IMR-90 (cell line): ENCODE results near the gene PTBP1.

Source experiments
- CTCF ChIP-seq: conservative IDR thresholded peaks from 2 replicates; pipeline ENCODE4 v1.5.1; 2012; ENCODE audit warnings: mild to moderate bottlenecking, low read depth, low read length, improper control_type of control experiment
- FOS ChIP-seq: fragments of 150-350 bp; IDR thresholded peaks from 2 replicates; pipeline ENCODE4 v1.6.1; 2016; ENCODE audit warnings: low read depth, low read length
- MAFK ChIP-seq: IDR thresholded peaks from 2 replicates; pipeline ENCODE4 v1.6.1; 2012; ENCODE audit warnings: low read depth, low read length, improper control_type of control experiment
- MXI1 ChIP-seq: IDR thresholded peaks from 2 replicates; pipeline ENCODE4 v1.6.1; 2012; ENCODE audit warnings: low read depth, mild to moderate bottlenecking, low read length, moderate library complexity, borderline replicate concordance
- POLR2A ChIP-seq: IDR thresholded peaks from 2 replicates; pipeline ENCODE4 v1.6.1; 2012; ENCODE audit warnings: mild to moderate bottlenecking, low read depth, low read length
- SMC3 ChIP-seq: fragments of 150-350 bp; IDR thresholded peaks from 2 replicates; pipeline ENCODE4 v1.6.1; 2016; ENCODE audit warnings: low read depth, mild to moderate bottlenecking, antibody characterized with exemption, low read length, moderate library complexity
- TF ChIP-seq, protein P1 (sequence below): fragments of 150-350 bp; IDR thresholded peaks from 2 replicates; pipeline ENCODE4 v1.6.1; 2017; ENCODE audit warnings: mild to moderate bottlenecking, antibody characterized with exemption, low read length, low read depth

- TF ChIP-seq SMC3 (no peak), CTCF (no peak), POLR2A (no peak), MXI1 (no peak), MAFK (no peak), FOS (no peak)
- TF ChIP-seq, protein P1, sequence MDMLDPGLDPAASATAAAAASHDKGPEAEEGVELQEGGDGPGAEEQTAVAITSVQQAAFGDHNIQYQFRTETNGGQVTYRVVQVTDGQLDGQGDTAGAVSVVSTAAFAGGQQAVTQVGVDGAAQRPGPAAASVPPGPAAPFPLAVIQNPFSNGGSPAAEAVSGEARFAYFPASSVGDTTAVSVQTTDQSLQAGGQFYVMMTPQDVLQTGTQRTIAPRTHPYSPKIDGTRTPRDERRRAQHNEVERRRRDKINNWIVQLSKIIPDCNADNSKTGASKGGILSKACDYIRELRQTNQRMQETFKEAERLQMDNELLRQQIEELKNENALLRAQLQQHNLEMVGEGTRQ = no peak
Measured at GRCh38 chr19:784541-784940, 12.7 kb upstream of the PTBP1 start.
